Subcutaneous preadipocyte (primary cell): ENCODE data around the gene NDUFA1. TPM values are rescaled to one million over a fixed set of nuclear protein-coding genes. Genes with fewer than 3 reads are reported as not detected.

ENCODE experiments used
- total RNA-seq: library from RNA; depleted of rRNA; stranded (reverse); fragments of >200 nt; gene quantifications from 2 replicates; pipeline ENCODE4 v1.2.3, GENCODE V29; 2012

The NDUFA1 gene
- total RNA-seq: 44.8 and 51.1 TPM in 2 replicates

GRCh38 chrX:119871599-119872395 lies at the start of gene NDUFA1, which contains the start of gene RNF113A:
NDUFA1 (plus strand) TSS chrX:119871832; CDS start chrX:119871912, 80 bp downstream.
RNF113A (minus strand) TSS chrX:119871733; CDS start chrX:119871613, 120 bp downstream.

GRCh38 chrX:119852382-119853353 lies 19.0 kb upstream of the NDUFA1 start, which contains the start of gene UPF3B:
UPF3B (minus strand) TSS chrX:119852963; CDS start chrX:119852928, 35 bp downstream.

DNA sequence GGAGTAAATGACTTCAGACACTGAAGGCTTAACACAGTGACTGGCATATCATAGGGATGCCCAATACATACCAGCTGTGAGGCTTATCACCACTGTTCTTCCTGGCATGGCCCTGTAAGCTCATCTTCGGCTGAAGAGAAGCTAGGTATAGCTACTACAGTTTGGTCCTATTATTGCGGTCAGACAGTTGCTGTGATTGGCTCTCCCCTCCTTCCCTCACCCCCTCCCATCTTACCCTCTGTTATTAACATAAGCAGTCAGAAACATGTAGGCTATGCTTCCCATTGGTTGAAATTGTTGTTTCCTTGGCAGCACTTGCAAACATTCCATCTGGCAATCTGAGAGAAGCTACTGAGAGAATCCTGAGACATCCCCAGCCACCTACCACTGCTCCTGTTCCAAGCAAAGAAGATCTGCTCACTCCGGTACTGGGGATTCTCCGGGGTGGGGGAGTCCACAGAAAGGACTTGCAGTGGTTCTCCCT lies 24.3 kb downstream of the NDUFA1 start, which contains the start of gene AKAP14:
TSS of gene AKAP14 (plus strand) at position 51 of the 484 bp plus-strand sequence. CDS start 7,331 bp downstream, outside the sequence.

Other genes with a start within 250 kb of the NDUFA1 start
- 2.9 and 7.0 TPM in 2 replicates for gene SEPTIN6, start 178.7 kb upstream of the NDUFA1 start, total RNA-seq
- gene SOWAHD, start 113.2 kb upstream of the NDUFA1 start, total RNA-seq: not detected in 2 replicates
- 811 and 2,244 TPM in 2 replicates for gene RPL39, start 80.2 kb upstream of the NDUFA1 start, total RNA-seq
- 1.1 and 2.0 TPM in 2 replicates for gene UPF3B, start 18.9 kb upstream of the NDUFA1 start, total RNA-seq
- 10.4 and 11.8 TPM in 2 replicates for gene RNF113A, start 99 bp upstream of the NDUFA1 start, total RNA-seq
- not detected in 2 replicates for gene AKAP14, start 24.1 kb downstream of the NDUFA1 start, total RNA-seq
- 2.9 and 4.5 TPM in 2 replicates for gene NKAP, start 71.9 kb downstream of the NDUFA1 start, total RNA-seq
- not detected in 2 replicates for gene RHOXF2B, start 205.9 kb downstream of the NDUFA1 start, total RNA-seq
- not detected in 2 replicates for gene RHOXF1, start 244.1 kb downstream of the NDUFA1 start, total RNA-seq